Endodermal cell (in vitro differentiated cells): Measurements from ENCODE around the gene CUX1. TPM values are rescaled to one million over a fixed set of nuclear protein-coding genes. Genes with fewer than 3 reads are reported as not detected.

Experiments
- DNase-seq: peaks from one replicate; pipeline ENCODE4 v3.0.0-alpha.2; 2017
- H3K27ac ChIP-seq: 2 replicates; pipeline ENCODE4 v1.5.1; 2013; ENCODE audit warnings: mild to moderate bottlenecking, low read depth, low read length, moderate library complexity
- H3K27me3 ChIP-seq: 2 replicates; pipeline ENCODE4 v1.6.1; 2013; ENCODE audit warnings: mild to moderate bottlenecking, low read length, moderate library complexity; ENCODE audit not compliant: insufficient read depth, control insufficient read depth, poor library complexity, severe bottlenecking
- H3K36me3 ChIP-seq: 2 replicates; pipeline ENCODE4 v1.7.0; 2013; ENCODE audit warnings: mild to moderate bottlenecking, low read length, moderate library complexity; ENCODE audit not compliant: control insufficient read depth, insufficient read depth
- H3K4me1 ChIP-seq: one replicate; pipeline ENCODE4 v1.7.0; 2013; ENCODE audit warnings: low read length; ENCODE audit not compliant: control insufficient read depth, insufficient read depth
- H3K4me3 ChIP-seq: 2 replicates; pipeline ENCODE4 v1.5.1; 2013; ENCODE audit warnings: mild to moderate bottlenecking, low read length, moderate library complexity
- H3K9ac ChIP-seq: 2 replicates; pipeline ENCODE4 v1.6.1; 2013; ENCODE audit warnings: mild to moderate bottlenecking, low read length, moderate library complexity; ENCODE audit not compliant: poor library complexity, severe bottlenecking; ENCODE audit errors: extremely low read depth
- H3K9me3 ChIP-seq: 2 replicates; pipeline ENCODE4 v1.6.1; 2013; ENCODE audit warnings: mild to moderate bottlenecking, low read length, moderate library complexity; ENCODE audit not compliant: control insufficient read depth
- H3K27ac Mint-ChIP-seq: 2 replicates; pipeline ENCODE4 v1.8.0; 2020; ENCODE audit warnings: mixed read lengths
- H3K27me3 Mint-ChIP-seq: 2 replicates; pipeline ENCODE4 v1.8.0; 2021; ENCODE audit warnings: mild to moderate bottlenecking, mixed read lengths; ENCODE audit not compliant: insufficient read depth
- H3K36me3 Mint-ChIP-seq: 2 replicates; pipeline ENCODE4 v1.8.0; 2020; ENCODE audit warnings: low read depth, mixed read lengths
- H3K4me1 Mint-ChIP-seq: 2 replicates; pipeline ENCODE4 v1.8.0; 2020; ENCODE audit warnings: mixed read lengths
- H3K4me3 Mint-ChIP-seq: 2 replicates; pipeline ENCODE4 v1.8.0; 2020; ENCODE audit warnings: mild to moderate bottlenecking, moderate library complexity, mixed read lengths
- H3K9me3 Mint-ChIP-seq: 2 replicates; pipeline ENCODE4 v1.8.0; 2020; ENCODE audit warnings: mild to moderate bottlenecking, mixed read lengths
- CTCF ChIP-seq: fragments of 200-600 bp; sonication (generic); conservative IDR thresholded peaks from 2 replicates; pipeline ENCODE4 v1.5.0; 2021; ENCODE audit warnings: antibody characterized with exemption, mild to moderate bottlenecking
- WGBS, 2 experiments: methylation state at CpG; one replicate each; pipeline versions ENCODE4 v1.1.5 to v1.1.7; 2013; ENCODE audit warnings: missing lambda C conversion rate in 2 of 2, mixed read lengths in 1 of 2; ENCODE audit not compliant: insufficient coverage in 1 of 2, insufficient read length in 1 of 2; 5-methylcytosine and 5-hydroxymethylcytosine counted together
- total RNA-seq, 2 donors: library from RNA; stranded (reverse); fragmentation: NEBNext Ultra II Directional in 1 of 2; extraction: Animal tissue kit (Norgen Biotek cat#: 25700) in 1 of 2; gene quantifications; 2 replicates in 1 of 2; 3 replicates in 1 of 2; pipeline ENCODE4 v1.2.1, GENCODE V29; 2021

Gene CUX1
- total RNA-seq, 2 donors from 2014 or later = 85.1 to 108 TPM

GRCh38 chr7:101853684-101854083, 36.3 kb downstream of the CUX1 start:
- Mint-ChIP-seq H3K9me3 (peaks cover 10% of the 10 kb centered on the region), H3K36me3 (peaks cover 19% of the 10 kb centered on the region), H3K4me1 (peaks cover 25% of the 10 kb centered on the region), H3K4me3 (no peak overlapping the region), H3K27me3 (no peaks in the 10 kb centered on the region), H3K27ac (no peak overlapping the region)
- no peak overlapping the region for H3K27ac ChIP-seq
- no peaks in the 10 kb centered on the region for H3K36me3 ChIP-seq
- 85 to 95% methylated on average over 7 of the region's 7 CpGs for WGBS, 2 experiments
- no peak overlapping the region for H3K9ac ChIP-seq
- TF ChIP-seq CTCF = no peak
- no peak overlapping the region for H3K4me3 ChIP-seq
- no peak for DNase-seq
- H3K4me1 ChIP-seq = no peaks in the 10 kb centered on the region
- H3K27me3 ChIP-seq = no peaks in the 10 kb centered on the region
- H3K9me3 ChIP-seq = peaks cover 3% of the 10 kb centered on the region

DNA sequence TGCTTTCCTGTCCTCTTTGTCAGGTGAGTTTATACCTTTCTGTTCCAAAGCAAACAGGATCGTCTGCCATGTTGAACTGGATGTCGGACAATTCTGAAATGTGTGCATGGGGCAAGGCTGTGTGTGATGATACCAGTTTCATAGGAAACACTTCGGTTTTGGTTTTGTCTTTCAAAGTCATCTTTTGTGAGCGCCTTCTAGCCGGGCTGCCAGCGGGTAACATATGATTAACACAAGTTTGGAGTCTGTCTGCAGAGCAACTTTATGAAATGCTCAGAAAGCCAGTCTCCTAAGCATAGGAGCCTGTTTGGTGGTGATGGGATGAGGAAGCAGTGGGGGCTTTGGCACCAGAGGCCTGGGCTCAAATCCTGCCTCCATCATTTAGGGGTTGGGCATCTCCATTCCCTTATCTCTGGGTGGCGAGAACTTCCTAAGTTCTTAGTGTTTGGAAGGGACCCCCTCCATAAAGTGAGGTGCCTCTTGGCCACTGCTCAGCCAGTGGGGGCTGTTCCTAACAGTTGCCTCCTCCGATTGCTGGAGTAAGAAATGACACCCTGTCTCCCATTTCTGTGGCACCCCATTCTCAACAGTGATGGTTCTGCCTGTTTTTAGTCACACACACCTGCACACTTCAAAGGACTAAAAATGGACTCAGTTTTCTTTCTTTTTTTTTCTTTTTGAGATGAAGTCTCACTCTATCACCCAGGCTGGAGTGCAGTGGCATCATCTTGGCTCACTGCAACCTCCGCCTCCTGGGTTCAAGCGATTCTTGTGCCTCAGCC, 36.8 kb downstream of the CUX1 start:
- peaks cover 13% of the 10 kb centered on the region for H3K36me3 Mint-ChIP-seq

More for the DNA sequence above, 36.8 kb downstream of the CUX1 start:
- no peaks in the 10 kb centered on the region for H3K4me1 ChIP-seq
- no peaks in the 10 kb centered on the region for H3K9me3 ChIP-seq
- Mint-ChIP-seq H3K4me1 (peaks cover 30% of the 10 kb centered on the region), H3K9me3 (peaks cover 4% of the 10 kb centered on the region), H3K27me3 (no peaks in the 10 kb centered on the region), H3K27ac (no peak overlapping the region), H3K4me3 (no peak overlapping the region)
- no peak for DNase-seq
- H3K9ac ChIP-seq = no peak overlapping the region
- no peaks in the 10 kb centered on the region for H3K36me3 ChIP-seq
- no peaks in the 10 kb centered on the region for H3K27me3 ChIP-seq
- no peak overlapping the region for H3K4me3 ChIP-seq
- 91 to 96% methylated on average over 5 to 10 of the region's 10 CpGs for WGBS, 2 experiments
- no peak for TF ChIP-seq CTCF
- no peak overlapping the region for H3K27ac ChIP-seq
